Ascending aorta (tissue), 2 donors: ENCODE measurements around the gene EDRF1. TPM values are rescaled to one million over a fixed set of nuclear protein-coding genes. Genes with fewer than 3 reads are reported as not detected.

Source experiments
- DNase-seq, 2 donors: peaks; one replicate each; pipeline ENCODE4 v3.0.0-alpha.2; 2019; ENCODE audit warnings: low spot score in 2 of 2
- H3K27ac ChIP-seq, 2 donors: fragments of 200-600 bp; sonication (generic); one replicate each; pipeline ENCODE4 v1.5.1; 2016 to 2017; ENCODE audit warnings: mild to moderate bottlenecking in 1 of 2
- H3K27me3 ChIP-seq: fragments of 200-600 bp; sonication (generic); one replicate; pipeline ENCODE4 v1.5.1; 2017
- H3K36me3 ChIP-seq, 2 donors: fragments of 200-600 bp; sonication (generic); one replicate each; pipeline ENCODE4 v1.5.1; 2016
- H3K4me1 ChIP-seq, 2 donors: fragments of 200-600 bp; sonication (generic); one replicate each; pipeline ENCODE4 v1.5.1; 2016 to 2017; ENCODE audit warnings: mild to moderate bottlenecking in 1 of 2
- H3K4me3 ChIP-seq, 2 donors: fragments of 200-600 bp; sonication (generic); one replicate each; pipeline ENCODE4 v1.5.1; 2016 to 2017; ENCODE audit warnings: mild to moderate bottlenecking in 1 of 2
- H3K9me3 ChIP-seq, 2 donors: fragments of 200-600 bp; sonication (generic); one replicate each; pipeline ENCODE4 v1.5.1; 2016
- intact Hi-C: fragments of 100-400 bp; cut with DNase I; formaldehyde crosslinking; loops from one replicate; pipeline ENCODE4 v1.15.1; 2023
- total RNA-seq: library from RNA; depleted of rRNA; stranded (reverse); fragments of >200 nt; gene quantifications from one replicate; pipeline ENCODE4 v1.1.0, GENCODE V29; 2016
- TF ChIP-seq, protein P1 (sequence below), 3 experiments: fragments of 200-600 bp in 2 of 3; fragments of 450-650 bp in 1 of 3; sonication (generic) in 2 of 3; IDR thresholded peaks; one replicate each; pipeline ENCODE4 v1.5.1; 2016 to 2019; ENCODE audit warnings: antibody characterized with exemption in 3 of 3, mild to moderate bottlenecking in 1 of 3, moderate library complexity in 1 of 3

EDRF1 gene
- total RNA-seq, 1 donor from 2014 or later, result 0.53 TPM

GRCh38 chr10:125775491-125776106 is 56.1 kb downstream of the EDRF1 start, which contains the start of gene MMP21:
MMP21 (minus strand) TSS chr10:125775821; CDS start chr10:125775821, 0 bp downstream.
- TF ChIP-seq, protein P1, sequence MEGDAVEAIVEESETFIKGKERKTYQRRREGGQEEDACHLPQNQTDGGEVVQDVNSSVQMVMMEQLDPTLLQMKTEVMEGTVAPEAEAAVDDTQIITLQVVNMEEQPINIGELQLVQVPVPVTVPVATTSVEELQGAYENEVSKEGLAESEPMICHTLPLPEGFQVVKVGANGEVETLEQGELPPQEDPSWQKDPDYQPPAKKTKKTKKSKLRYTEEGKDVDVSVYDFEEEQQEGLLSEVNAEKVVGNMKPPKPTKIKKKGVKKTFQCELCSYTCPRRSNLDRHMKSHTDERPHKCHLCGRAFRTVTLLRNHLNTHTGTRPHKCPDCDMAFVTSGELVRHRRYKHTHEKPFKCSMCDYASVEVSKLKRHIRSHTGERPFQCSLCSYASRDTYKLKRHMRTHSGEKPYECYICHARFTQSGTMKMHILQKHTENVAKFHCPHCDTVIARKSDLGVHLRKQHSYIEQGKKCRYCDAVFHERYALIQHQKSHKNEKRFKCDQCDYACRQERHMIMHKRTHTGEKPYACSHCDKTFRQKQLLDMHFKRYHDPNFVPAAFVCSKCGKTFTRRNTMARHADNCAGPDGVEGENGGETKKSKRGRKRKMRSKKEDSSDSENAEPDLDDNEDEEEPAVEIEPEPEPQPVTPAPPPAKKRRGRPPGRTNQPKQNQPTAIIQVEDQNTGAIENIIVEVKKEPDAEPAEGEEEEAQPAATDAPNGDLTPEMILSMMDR (IDR thresholded peaks at IDR 0.05), result no peak
- DNase-seq, result no peak
- no peak within 1 kb of the TSS for H3K27ac ChIP-seq

DNA sequence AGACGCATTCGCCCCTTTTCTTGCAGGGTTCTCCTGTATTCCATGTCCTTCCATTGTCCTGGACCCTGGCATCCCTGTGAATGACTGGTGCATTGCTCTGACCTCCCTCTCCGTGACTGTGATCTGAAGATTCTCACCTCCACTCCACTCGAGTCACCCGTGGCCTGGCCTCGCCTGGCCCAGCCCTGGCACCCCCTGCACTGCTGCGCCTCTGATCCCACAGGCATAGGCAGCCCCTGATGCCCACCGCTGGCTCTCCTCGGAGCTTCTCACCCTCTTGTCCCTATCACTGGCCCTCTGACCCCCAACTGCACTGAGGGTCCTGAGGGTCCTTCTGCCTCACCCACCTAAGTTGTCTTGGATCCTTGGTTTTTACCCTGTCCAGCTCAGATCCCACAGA is 58.3 kb downstream of the EDRF1 start:
- Histone ChIP-seq H3K4me1 (no peaks in the 10 kb centered on the region), H3K36me3 (no peaks in the 10 kb centered on the region), H3K27me3 (no peaks in the 10 kb centered on the region), H3K27ac (no peak overlapping the region), H3K4me3 (no peak overlapping the region), H3K9me3 (no peaks in the 10 kb centered on the region)
- no peak for DNase-seq
- TF ChIP-seq, protein P1 (IDR thresholded peaks at IDR 0.05), result no peak
- intact Hi-C loops, result no loop called here

More at GRCh38 chr10:125775491-125776106, 56.1 kb downstream of the EDRF1 start, which contains the start of gene MMP21:
- H3K27me3 ChIP-seq, result no peaks in the 10 kb centered on the region
- H3K4me3 ChIP-seq, result no peak within 1 kb of the TSS
- intact Hi-C loops, result no loop called here
- no peaks in the 10 kb centered on the region for H3K36me3 ChIP-seq
- H3K9me3 ChIP-seq, result no peaks in the 10 kb centered on the region
- no peaks in the 10 kb centered on the region for H3K4me1 ChIP-seq

DNA sequence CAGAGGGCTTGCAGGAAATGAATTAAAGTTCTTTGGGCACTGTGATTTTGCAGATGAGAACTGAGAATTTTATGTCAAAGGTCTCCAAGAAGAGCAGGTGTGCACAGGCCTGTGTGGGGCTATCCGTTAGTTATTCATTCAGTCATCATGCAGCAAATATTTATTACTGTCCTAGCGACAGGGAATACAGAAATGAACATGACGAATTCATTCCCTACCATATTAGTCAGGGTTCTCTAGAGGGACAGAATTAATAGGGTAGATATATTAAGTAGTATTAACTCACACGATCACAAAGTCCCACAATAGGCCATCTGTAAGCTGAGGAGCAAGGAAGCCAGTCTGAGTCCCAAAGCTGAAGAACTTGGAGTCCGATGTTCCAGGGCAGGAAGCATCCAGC is 59.0 kb downstream of the EDRF1 start:
- no peak for DNase-seq
- Histone ChIP-seq H3K4me3 (no peak overlapping the region), H3K27ac (no peak overlapping the region), H3K4me1 (no peaks in the 10 kb centered on the region), H3K36me3 (no peaks in the 10 kb centered on the region), H3K9me3 (no peaks in the 10 kb centered on the region), H3K27me3 (no peaks in the 10 kb centered on the region)
- TF ChIP-seq, protein P1 (IDR thresholded peaks at IDR 0.05), result no peak
- intact Hi-C loops, result no loop called here

DNA sequence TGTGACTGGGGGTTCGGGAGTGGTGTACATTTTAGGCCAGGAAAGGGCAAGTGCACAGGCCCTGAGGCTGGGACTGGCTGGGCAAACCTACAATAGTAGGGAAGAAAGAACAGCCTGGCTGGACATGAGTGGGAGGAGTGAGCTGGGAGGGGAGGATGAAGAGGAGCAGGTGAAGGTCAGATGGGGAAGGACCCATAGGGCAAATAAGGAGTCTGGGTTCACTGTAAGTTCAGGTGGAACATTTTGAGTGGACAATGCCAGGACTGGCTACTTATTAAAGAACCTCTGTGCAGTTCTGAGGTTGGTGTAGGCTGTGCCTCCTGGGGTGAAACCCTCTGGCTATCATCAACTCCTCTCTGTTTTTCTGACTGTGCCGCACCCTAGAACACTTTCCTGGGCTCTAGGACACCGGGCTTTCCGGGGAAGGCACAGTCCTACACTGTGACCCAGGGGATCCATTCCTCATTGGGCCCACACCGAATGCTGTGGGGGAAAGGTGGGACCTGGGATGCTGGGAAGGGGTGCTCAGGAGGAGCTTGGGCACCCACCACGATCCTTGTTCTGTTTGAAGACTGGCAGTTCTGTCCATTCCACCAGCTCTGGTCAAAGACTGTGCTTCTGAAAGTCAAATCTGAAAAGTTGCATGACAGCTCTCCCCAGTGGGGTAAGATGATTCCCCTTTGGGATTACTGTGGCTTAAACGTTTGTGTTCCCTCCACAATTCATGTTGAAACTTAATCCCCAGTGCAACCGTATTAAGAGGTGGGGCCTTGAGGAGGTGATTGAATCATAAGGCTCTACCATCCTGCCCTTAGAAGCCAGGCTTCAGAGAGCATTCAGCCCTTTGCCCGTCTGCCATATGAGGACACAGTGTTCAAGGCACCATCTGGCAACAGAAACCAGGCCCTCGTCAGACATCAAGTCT is 60.2 kb downstream of the EDRF1 start:
- no peaks in the 10 kb centered on the region for H3K36me3 ChIP-seq
- DNase-seq, result no peak
- H3K4me1 ChIP-seq, result no peaks in the 10 kb centered on the region
- no peak overlapping the region for H3K27ac ChIP-seq
- intact Hi-C loops, result no loop called here
- H3K4me3 ChIP-seq, result no peak overlapping the region
- no peaks in the 10 kb centered on the region for H3K9me3 ChIP-seq
- H3K27me3 ChIP-seq, result no peaks in the 10 kb centered on the region
- TF ChIP-seq, protein P1 (IDR thresholded peaks at IDR 0.05), result no peak

- Histone ChIP-seq H3K4me1 (no peaks in the 10 kb centered on the region), H3K36me3 (no peaks in the 10 kb centered on the region), H3K4me3 (no peak overlapping the region), H3K9me3 (no peaks in the 10 kb centered on the region), H3K27me3 (no peaks in the 10 kb centered on the region), H3K27ac (no peak overlapping the region)
- intact Hi-C loops, result no loop called here
- TF ChIP-seq, protein P1 (IDR thresholded peaks at IDR 0.05), result no peak
- no peak for DNase-seq
These were observed 61.9 kb downstream of the EDRF1 start for GRCh38 chr10:125781374-125781773.
